Heart left ventricle (tissue), 13 donors: Measurements from ENCODE around the gene CALHM1.

ENCODE experiments used
- CTCF ChIP-seq, 12 donors: fragments of 200-600 bp; sonication (generic) in 4 of 12; IDR thresholded peaks; one replicate each; pipeline versions ENCODE4 v1.5.0 to v1.8.0; 2018 to 2022; ENCODE audit warnings: antibody characterized with exemption in 12 of 12, mild to moderate bottlenecking in 5 of 12
- POLR2A ChIP-seq, 2 donors: fragments of 450-650 bp; IDR thresholded peaks; one replicate each; pipeline ENCODE4 v1.6.1; 2017; ENCODE audit warnings: antibody characterized with exemption in 2 of 2, mild to moderate bottlenecking in 2 of 2, moderate library complexity in 2 of 2
- donor health status: ischemic (EF 13 %, LVEDD 7.1; RV severe dilation, severe dysfunction).
- donor health status: DM: no; HTN: yes; CAD: no.
- donor health status: DM: no; HTN: no; CAD: no.
- donor health status: ischemic (EF 25% LVEDD 6.9; RV normal size, moderate dysfunction).
- donor health status: ischemic (EF 25% LVEDD 5.7; RV mildly dilated, moderate dysfunction).
- donor health status: ischemic (EF 35%, LVEDD 5.7; RV mildly dilated, moderate dysfunction).
- donor health status: nonischemic (EF 11% LVEDD 7.7; RV severe dilation, severe dysfunction).
- donor health status: DM: yes; HTN: yes; CAD: no.
- donor health status: PGD.
- donor health status: ischemic (EF 29% LVEDD 5.4; RV normal size, mild dysfunction).
- donor health status: nonischemic (EF 23%, LVEDD 6.1; RV moderate dilation, normal function).

DNA sequence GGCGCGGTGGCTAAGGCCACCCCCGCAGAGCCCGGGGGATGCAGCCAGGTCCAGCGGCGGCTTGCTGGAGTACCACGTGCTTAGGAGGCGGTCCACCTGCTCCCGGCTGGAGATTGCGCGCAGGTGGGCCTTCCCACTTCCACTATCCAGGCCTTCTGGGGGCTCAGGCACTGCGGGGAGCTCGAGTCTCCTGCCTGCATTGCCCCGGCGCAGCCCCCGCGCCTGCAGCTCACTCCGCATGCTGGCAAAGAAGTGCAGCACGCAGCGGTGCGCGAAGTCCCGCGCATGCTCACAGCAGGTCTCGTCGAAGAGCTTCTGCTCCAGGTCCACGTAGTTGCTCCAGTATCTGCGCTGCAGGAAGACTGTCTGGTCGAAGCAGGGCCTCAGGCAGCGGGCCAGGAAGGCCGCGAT, 14.6 kb upstream of the CALHM1 start:
- TF ChIP-seq CTCF (IDR thresholded peaks at IDR 0.05) (no peak), POLR2A (IDR thresholded peaks at IDR 0.05) (no peak)
